ENCODE results near the gene ST7.
"Not testable (repeated sequence)": the region's sequence is repeated elsewhere in the genome, so short reads cannot be mapped to it uniquely, and the experiment has no call there.

Gene ST7

DNA sequence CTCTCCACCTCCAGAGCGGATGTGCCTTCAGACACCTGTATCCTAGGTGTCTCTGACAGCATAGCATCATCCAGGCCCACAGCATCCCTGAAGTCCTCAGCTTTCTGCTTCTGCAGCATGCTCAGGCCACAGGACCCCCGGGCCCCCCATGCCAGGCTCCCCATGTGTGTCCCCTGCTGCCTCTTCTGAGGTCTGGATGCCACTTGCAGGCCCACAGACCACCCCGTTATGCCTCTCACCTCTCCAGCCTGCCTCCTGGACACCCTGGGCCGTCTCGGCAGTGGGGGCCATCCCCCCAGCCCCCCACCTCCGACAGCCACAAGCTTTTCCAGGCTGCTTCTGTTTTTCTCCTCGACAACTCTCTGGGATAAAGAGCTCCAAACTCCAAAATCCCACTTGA is 285.2 kb downstream of the ST7 start:
- peaks cover 18% of the 10 kb centered on the region for H3K9me3 Mint-ChIP-seq
- H3K27ac Mint-ChIP-seq: no peak overlapping the region
- H3K4me3 Mint-ChIP-seq: no peak overlapping the region
- TF ChIP-seq, protein P1, sequence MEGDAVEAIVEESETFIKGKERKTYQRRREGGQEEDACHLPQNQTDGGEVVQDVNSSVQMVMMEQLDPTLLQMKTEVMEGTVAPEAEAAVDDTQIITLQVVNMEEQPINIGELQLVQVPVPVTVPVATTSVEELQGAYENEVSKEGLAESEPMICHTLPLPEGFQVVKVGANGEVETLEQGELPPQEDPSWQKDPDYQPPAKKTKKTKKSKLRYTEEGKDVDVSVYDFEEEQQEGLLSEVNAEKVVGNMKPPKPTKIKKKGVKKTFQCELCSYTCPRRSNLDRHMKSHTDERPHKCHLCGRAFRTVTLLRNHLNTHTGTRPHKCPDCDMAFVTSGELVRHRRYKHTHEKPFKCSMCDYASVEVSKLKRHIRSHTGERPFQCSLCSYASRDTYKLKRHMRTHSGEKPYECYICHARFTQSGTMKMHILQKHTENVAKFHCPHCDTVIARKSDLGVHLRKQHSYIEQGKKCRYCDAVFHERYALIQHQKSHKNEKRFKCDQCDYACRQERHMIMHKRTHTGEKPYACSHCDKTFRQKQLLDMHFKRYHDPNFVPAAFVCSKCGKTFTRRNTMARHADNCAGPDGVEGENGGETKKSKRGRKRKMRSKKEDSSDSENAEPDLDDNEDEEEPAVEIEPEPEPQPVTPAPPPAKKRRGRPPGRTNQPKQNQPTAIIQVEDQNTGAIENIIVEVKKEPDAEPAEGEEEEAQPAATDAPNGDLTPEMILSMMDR (IDR thresholded peaks at IDR 0.05; ENCODE audit: unreplicated experiment in 3 of 3): no peak
- H3K36me3 Mint-ChIP-seq (ENCODE audit: low read depth): no peaks in the 10 kb centered on the region
- H3K4me1 Mint-ChIP-seq: peaks cover 5% of the 10 kb centered on the region
- H3K27me3 Mint-ChIP-seq (ENCODE audit: low read depth): peaks cover 5% of the 10 kb centered on the region

DNA sequence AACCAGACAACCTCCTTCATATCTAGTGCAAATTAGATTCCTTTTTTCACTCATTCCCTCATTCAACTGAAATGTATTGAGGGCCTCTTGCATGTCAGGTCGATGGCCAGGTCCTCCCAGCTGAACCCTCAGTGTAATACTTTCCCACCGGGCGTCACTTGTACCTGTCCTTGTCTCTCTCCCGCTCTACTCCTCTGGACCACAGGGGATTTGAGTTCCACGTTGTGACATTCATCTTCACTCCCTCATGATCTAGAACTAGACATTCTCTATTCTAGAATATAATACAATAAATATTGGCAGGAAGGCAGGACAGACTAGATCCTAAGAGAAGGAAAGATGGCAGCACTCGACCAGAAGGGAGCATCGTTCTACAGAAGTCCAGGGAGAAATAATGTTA is 285.6 kb downstream of the ST7 start:
- TF ChIP-seq, protein P1 (IDR thresholded peaks at IDR 0.05; ENCODE audit: unreplicated experiment in 3 of 3): no peak
- no peak overlapping the region for H3K4me3 Mint-ChIP-seq
- H3K9me3 Mint-ChIP-seq: peaks cover 18% of the 10 kb centered on the region
- H3K36me3 Mint-ChIP-seq (ENCODE audit: low read depth): no peaks in the 10 kb centered on the region
- H3K4me1 Mint-ChIP-seq: peaks cover 5% of the 10 kb centered on the region
- H3K27me3 Mint-ChIP-seq (ENCODE audit: low read depth): peaks cover 5% of the 10 kb centered on the region
- no peak overlapping the region for H3K27ac Mint-ChIP-seq

DNA sequence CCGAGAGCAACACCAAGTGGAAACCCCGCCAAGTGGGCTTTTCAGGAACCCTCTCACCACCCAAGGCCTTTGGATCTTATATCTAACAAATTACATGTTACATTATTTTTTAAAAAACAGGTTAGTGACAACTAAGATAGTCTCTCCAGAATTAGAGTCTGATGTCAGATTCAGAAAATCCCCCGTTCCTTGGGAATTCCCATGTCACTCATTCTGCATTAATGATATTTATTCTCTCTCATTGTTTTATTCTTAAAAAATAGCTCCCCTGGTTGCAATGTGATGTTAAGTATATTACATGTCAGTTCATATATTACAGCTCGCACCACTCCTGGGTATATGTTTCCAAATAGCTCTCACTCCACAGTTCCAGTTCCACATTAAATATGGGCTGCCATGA is 287.8 kb downstream of the ST7 start:
- Mint-ChIP-seq H3K9me3 (peaks cover 19% of the 10 kb centered on the region), H3K27ac (no peak overlapping the region), H3K4me3 (no peak overlapping the region), H3K4me1 (peaks cover 5% of the 10 kb centered on the region), H3K36me3 (ENCODE audit: low read depth) (no peaks in the 10 kb centered on the region), H3K27me3 (ENCODE audit: low read depth) (peaks cover 5% of the 10 kb centered on the region)
- TF ChIP-seq, protein P1 (IDR thresholded peaks at IDR 0.05; ENCODE audit: unreplicated experiment in 3 of 3): no peak

DNA sequence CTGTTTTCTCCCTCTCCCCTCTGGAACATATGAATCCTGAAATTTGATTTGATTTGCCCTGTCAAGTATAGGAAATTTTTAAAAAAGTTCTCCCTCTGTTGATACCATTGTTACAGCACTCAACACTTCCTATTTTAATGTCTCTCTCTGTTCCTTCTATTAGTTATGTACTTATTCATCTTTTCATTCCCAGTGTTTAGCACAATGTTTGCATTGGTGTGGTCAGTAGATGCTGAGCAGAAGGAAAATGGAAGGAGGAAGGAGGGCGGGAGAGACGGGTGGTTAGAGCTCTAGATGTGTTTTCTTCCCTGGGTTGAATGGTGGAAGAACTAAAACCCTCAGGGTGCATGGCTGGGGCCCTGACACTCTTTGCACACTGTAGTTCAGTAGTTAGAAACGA is 290.1 kb downstream of the ST7 start:
- Mint-ChIP-seq H3K9me3 (peaks cover 15% of the 10 kb centered on the region), H3K4me3 (no peak overlapping the region), H3K27me3 (ENCODE audit: low read depth) (peaks cover 5% of the 10 kb centered on the region), H3K4me1 (peaks cover 5% of the 10 kb centered on the region), H3K27ac (no peak overlapping the region), H3K36me3 (ENCODE audit: low read depth) (no peaks in the 10 kb centered on the region)
- TF ChIP-seq, protein P1 (IDR thresholded peaks at IDR 0.05; ENCODE audit: unreplicated experiment in 3 of 3): no peak

DNA sequence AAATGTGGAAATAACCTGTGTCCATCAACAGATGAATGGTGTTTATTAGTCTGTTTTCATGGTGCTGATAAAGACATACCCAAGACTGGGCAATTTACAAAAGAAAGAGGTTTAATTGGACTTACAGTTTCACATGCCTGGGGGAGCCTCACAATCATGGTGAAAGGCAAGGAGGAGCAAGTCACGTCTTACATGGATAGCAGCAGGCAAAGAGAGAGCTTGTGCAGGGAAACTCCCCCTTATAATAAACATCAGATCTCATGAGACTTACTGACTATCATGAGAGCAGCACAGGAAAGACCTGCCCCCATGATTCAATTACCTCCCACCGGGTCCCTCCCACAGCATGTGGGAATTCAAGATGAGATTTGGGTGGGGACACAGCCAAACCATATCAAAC is 292.4 kb downstream of the ST7 start:
- not testable (repeated sequence) for H3K27ac Mint-ChIP-seq; H3K36me3 Mint-ChIP-seq (ENCODE audit: low read depth); H3K27me3 Mint-ChIP-seq (ENCODE audit: low read depth); H3K4me1 Mint-ChIP-seq; H3K4me3 Mint-ChIP-seq
- H3K9me3 Mint-ChIP-seq: peaks cover 20% of the 10 kb centered on the region

DNA sequence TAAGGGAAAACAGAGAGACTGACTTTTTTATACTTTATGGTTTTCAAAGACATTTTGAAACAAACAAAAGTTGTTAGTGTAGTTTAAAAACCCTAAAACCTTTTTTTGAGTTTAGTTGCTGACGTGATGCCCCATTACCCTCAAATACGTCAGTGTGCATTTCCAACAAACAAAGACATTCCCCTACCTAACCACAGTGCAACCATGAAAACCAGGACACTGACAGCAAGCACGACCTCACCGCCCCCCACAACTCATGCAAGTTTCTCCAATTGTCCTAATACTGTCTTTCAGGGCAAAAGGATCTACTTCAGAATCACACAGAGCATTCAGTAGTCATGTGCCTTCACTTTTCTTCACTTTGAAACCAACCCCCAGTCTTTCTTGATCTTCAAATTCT is 294.5 kb downstream of the ST7 start:
- Mint-ChIP-seq H3K27ac (no peak overlapping the region), H3K9me3 (peaks cover 20% of the 10 kb centered on the region), H3K4me3 (no peak overlapping the region), H3K27me3 (ENCODE audit: low read depth) (no peaks in the 10 kb centered on the region), H3K4me1 (peaks cover 2% of the 10 kb centered on the region), H3K36me3 (ENCODE audit: low read depth) (no peaks in the 10 kb centered on the region)
- TF ChIP-seq, protein P1 (IDR thresholded peaks at IDR 0.05; ENCODE audit: unreplicated experiment in 3 of 3): no peak

All from nephron (organoid).